Activated naive CD8-positive, alpha-beta T cell treated with anti-CD3 and anti-CD28 coated beads, Interleukin-2, amount 10 ng/mL, durations not matched to agents 7 days and 5 days (primary cell): ENCODE measurements around the gene CD247. TPM values are rescaled to one million over a fixed set of nuclear protein-coding genes. Genes with fewer than 3 reads are reported as not detected.

Experiments
- ATAC-seq: fragments of 150-1000 bp; cut with Tn5 transposase; one replicate; pipeline ENCODE4 v1.10.0; 2021; ENCODE audit warnings: low read depth, moderate library complexity
- POLR2A ChIA-PET: fragments of 350-600 bp; sonication (Branson Sonifier 250); formaldehyde crosslinking; loops from one replicate; lab custom pipeline; 2021; ENCODE audit warnings: antibody characterized with exemption; lab: Charles Lee
- DNase-seq: peaks from one replicate; pipeline ENCODE4 v3.0.0; 2021
- H3K27ac Mint-ChIP-seq: one replicate; pipeline ENCODE4 v1.8.0; 2022; ENCODE audit warnings: mild to moderate bottlenecking, mixed read lengths
- H3K27me3 Mint-ChIP-seq: one replicate; pipeline ENCODE4 v1.8.0; 2022; ENCODE audit warnings: mild to moderate bottlenecking, moderate library complexity, mixed read lengths
- H3K36me3 Mint-ChIP-seq: one replicate; pipeline ENCODE4 v1.8.0; 2021; ENCODE audit warnings: mild to moderate bottlenecking, mixed read lengths
- H3K4me1 Mint-ChIP-seq: one replicate; pipeline ENCODE4 v1.8.0; 2021; ENCODE audit warnings: mixed read lengths
- H3K4me3 Mint-ChIP-seq: one replicate; pipeline ENCODE4 v1.8.0; 2022; ENCODE audit warnings: mild to moderate bottlenecking, moderate library complexity, mixed read lengths
- H3K9me3 Mint-ChIP-seq: one replicate; pipeline ENCODE4 v1.8.0; 2021; ENCODE audit warnings: mixed read lengths
- total RNA-seq, 2 experiments: library from RNA; stranded (reverse); gene quantifications; one replicate each; pipeline ENCODE4 v1.2.3, GENCODE V29; 2021

Gene CD247
- total RNA-seq, 2 experiments from 2014 or later = 252 to 276 TPM

DNA sequence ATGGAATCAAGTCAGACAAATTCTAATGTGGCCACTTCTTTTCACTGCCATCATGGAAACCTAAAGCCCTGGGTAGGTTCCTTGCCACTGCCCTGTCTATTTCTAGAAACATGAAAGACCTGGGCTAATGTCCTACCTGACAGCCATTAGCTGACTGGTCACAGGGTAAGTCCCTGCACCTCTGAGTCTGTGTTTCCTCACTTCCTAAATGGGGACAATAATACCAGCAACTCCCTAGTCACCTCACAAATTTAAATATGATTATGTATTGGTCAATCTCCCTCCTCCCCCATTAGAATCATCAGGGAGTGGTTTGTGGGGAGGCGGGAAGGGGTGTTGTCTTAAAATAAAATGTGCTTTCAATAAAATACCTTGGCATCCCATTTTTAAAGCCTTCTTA lies 33.0 kb upstream of the CD247 start:
- no peak overlapping the region for H3K4me3 Mint-ChIP-seq
- peaks cover 4% of the 10 kb centered on the region for H3K27me3 Mint-ChIP-seq
- H3K9me3 Mint-ChIP-seq = no peaks in the 10 kb centered on the region
- DNase-seq (no peak), ATAC-seq (no peak)
- peaks cover 11% of the 10 kb centered on the region for H3K36me3 Mint-ChIP-seq
- H3K27ac Mint-ChIP-seq = no peak overlapping the region
- POLR2A ChIA-PET = no interaction called here
- H3K4me1 Mint-ChIP-seq = peaks cover 27% of the 10 kb centered on the region

DNA sequence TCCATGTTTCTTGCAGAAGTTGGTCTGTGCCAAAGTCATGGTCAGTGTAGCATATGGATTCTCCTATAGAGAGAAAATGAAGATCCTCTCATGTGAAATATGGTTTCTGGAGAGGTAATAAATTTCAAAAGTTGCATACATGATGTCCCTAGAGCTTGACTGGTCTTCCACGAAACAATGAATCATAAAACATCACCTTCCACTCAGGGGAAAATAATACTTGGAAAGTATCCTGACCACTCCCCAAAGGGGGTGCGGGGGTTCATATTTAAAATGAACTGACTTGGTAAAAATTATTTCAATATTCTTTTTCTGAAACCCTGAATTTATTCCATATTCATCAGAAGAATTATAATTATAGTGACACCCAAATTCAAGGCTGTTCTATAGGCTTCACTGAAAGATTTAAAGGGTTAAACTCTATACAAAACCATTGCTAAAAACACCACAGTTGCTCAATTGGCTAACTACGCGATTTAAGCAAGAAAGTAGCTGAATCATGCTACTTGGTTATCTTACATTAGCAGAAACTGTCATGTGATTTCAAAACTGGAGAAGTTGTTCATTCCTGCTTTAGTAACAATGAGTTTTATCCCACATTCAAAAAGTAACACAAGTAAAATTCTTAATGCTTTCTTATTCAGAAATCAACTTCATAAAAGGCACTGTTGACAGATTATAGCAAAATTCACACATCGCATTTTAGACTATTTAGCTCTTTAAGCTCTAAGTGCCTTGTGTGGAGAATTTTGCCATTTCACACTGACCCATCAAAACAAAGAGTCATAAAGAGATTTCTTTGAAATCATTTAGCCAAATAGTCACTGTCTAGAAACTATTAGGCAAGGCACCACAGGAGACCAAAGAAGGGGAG lies 30.0 kb upstream of the CD247 start:
- POLR2A ChIA-PET = interaction anchor here (0.5 kb wide), 1 partner anchor 128 kb away, joined by 5 read pairs; no protein-coding TSS in a partner anchor
- H3K27ac Mint-ChIP-seq = no peak overlapping the region
- DNase-seq (no peak), ATAC-seq (no peak)
- H3K9me3 Mint-ChIP-seq = no peaks in the 10 kb centered on the region
- H3K4me3 Mint-ChIP-seq = no peak overlapping the region
- H3K27me3 Mint-ChIP-seq = no peaks in the 10 kb centered on the region
- H3K4me1 Mint-ChIP-seq = peaks cover 21% of the 10 kb centered on the region
- H3K36me3 Mint-ChIP-seq = peaks cover 18% of the 10 kb centered on the region

DNA sequence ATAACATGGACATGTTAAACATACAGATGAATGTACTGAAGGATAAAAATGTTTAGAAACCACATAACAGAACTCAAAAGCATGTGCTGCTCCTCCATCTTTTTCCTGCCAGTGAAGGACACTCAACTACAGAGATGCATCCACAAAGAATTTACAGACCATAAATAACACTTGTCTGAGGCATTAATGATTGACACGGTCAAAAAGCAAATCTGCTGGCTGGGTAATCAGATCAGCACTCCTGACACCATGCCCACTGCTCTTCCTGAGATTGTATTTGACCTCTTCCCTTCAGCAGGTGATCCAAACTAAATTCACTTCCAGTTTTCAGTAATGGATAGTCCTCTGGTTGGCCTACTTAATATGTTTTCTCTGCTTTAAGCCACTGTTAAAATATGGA lies 28.6 kb upstream of the CD247 start:
- Mint-ChIP-seq H3K36me3 (peaks cover 18% of the 10 kb centered on the region), H3K27me3 (no peaks in the 10 kb centered on the region), H3K27ac (no peak overlapping the region), H3K4me3 (no peak overlapping the region), H3K4me1 (peaks cover 21% of the 10 kb centered on the region), H3K9me3 (no peaks in the 10 kb centered on the region)
- no peak for ATAC-seq
- no peak for DNase-seq
- POLR2A ChIA-PET = no interaction called here

DNA sequence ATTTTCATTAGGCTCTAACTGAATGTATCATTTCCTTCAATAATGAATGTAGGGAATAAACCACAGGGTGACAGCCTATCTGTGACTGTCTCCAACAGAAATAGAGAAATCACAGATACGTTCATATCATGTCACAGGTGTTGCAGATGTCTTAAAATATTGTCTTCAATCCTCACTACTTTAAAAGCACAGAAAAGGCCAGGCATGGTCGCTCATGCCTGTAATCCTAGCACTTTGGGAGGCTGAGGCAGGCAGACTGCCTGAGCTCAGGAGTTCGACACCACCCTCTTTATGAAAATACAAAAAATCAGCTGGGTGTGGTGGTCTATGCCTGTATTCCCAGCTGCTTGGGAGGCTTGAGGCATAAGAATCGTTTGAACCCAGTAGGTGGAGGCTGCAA lies 27.0 kb upstream of the CD247 start:
- ATAC-seq (no peak), DNase-seq (no peak)
- Mint-ChIP-seq H3K4me3 (no peak overlapping the region), H3K27me3 (no peaks in the 10 kb centered on the region), H3K36me3 (peaks cover 17% of the 10 kb centered on the region), H3K9me3 (no peaks in the 10 kb centered on the region), H3K4me1 (peaks cover 28% of the 10 kb centered on the region), H3K27ac (no peak overlapping the region)
- POLR2A ChIA-PET = no interaction called here

DNA sequence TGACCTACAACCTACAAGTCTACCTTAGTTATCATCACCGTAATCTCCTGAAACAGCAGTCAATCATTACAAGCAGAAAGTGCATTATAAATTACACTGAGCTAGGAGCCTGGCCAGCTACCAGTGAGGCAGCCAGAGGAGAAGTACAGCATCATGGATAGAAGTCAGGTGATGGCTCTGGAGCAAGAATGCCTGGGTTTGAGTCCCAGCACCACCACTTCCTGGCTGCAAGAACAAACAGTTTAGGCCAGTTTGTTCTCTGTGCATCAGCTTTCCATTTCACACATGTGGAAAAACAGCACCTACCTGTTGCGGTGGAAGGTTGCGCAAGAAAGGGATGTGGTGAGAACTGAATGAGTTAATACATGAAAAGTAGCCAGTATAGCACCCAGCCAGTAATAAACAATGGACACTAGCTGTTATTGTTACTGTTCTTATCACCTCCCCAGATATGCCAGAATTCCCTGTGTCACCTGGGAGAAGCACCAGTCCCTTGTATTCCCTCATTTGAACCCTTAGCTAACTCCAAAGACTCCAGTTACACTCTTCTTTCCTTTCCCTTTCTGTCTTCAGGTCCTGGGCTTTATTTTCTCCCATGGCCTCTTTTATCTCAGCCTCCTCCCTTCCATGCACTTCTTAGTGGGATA lies 26.2 kb upstream of the CD247 start:
- DNase-seq (no peak), ATAC-seq (peak; percentile 37)
- H3K27me3 Mint-ChIP-seq = no peaks in the 10 kb centered on the region
- H3K36me3 Mint-ChIP-seq = peaks cover 15% of the 10 kb centered on the region
- POLR2A ChIA-PET = no interaction called here
- no peak overlapping the region for H3K27ac Mint-ChIP-seq
- H3K4me1 Mint-ChIP-seq = peaks cover 31% of the 10 kb centered on the region
- no peaks in the 10 kb centered on the region for H3K9me3 Mint-ChIP-seq
- H3K4me3 Mint-ChIP-seq = no peak overlapping the region

DNA sequence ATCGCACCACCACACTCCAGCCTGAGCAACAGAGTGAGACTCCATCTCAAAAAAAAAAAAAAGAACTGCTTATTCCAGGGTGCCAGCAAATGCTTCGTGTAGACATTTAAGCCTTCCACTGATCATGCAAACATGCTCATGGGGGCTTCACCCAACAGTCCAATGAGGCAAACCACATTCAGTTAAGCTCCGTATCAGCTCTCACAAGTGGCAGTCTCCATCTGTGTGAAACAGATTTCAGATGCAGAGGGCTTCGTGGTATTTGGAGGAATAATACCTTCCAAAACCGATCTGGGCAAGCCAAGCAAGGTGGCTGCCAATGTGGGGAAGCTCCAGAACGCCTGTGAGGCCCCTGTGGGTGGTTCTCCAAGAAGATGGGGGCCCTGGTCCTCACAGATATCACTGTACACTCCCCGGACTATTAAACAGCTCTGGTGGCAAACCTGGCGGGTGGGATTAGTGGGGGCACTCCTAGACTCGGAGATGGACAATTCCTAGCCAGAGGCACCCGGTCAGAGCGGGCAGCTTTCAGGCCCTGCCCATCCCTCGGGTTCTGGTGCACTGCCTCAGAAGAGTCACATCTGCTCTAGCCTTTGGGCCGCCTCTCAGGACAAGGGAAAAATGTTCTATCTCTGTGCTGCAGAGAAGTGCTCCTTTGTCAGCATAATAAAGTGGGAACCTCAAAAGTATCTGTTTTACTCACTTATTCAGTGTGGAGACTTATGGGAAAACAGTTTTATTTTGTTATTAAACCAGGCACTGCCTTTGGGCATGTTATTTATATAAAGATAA lies 25.1 kb upstream of the CD247 start:
- ATAC-seq (no peak), DNase-seq (no peak)
- Mint-ChIP-seq H3K27ac (no peak overlapping the region), H3K9me3 (no peaks in the 10 kb centered on the region), H3K27me3 (no peaks in the 10 kb centered on the region), H3K4me1 (peaks cover 41% of the 10 kb centered on the region), H3K36me3 (peaks cover 15% of the 10 kb centered on the region), H3K4me3 (no peak overlapping the region)
- POLR2A ChIA-PET = no interaction called here

DNA sequence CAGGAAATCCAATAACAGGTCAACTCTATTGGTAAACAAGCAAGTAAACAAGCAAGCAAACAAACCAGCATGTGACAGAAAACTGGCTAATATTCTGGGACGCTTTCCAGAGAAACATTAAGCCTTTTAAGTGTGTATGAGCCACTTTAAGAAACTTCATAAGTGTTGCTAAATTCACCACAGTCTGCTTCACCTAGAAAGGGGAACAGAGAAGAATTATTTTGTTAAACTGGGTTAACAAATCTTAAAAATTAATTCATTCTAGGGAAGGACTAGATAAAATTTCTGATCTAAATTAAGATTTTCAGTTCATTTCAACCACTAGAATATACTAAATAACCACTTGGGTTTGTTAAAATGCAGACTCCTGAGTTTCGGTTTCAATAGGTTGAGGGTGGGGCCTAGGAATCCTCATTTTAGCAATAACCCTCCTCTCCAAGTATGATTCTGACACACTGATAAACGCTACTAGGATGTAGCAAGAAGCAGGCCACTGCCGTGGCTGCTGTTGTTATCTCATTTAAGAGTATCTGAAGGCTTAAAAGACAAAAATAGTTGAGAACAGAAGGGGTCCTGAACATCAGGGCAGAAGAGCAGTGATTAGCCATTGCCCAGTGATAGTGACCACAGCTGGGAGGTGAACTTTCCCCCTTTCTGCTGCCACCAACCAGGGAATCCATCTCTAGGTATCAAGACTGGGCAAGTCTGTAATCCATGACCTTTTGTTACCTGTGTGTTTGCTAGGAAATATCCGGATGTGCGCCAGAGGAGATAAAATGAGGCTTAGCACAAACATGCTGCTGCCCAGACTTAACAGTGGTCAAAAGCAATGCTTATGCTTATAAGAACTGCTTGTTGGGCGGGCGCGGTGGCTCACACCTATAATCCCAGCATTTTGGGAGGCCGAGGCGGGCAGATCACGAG lies 24.0 kb upstream of the CD247 start:
- Mint-ChIP-seq H3K27ac (peak overlapping the region; percentile 25), H3K36me3 (peaks cover 12% of the 10 kb centered on the region), H3K4me1 (peaks cover 41% of the 10 kb centered on the region), H3K27me3 (no peaks in the 10 kb centered on the region), H3K4me3 (peak overlapping the region; percentile 8), H3K9me3 (no peaks in the 10 kb centered on the region)
- no peak for ATAC-seq
- DNase-seq = no peak
- POLR2A ChIA-PET = interaction anchor here (1.0 kb wide), 1 partner anchor 322 kb away, joined by 3 read pairs; the partner anchor contains the start of gene POU2F1

DNA sequence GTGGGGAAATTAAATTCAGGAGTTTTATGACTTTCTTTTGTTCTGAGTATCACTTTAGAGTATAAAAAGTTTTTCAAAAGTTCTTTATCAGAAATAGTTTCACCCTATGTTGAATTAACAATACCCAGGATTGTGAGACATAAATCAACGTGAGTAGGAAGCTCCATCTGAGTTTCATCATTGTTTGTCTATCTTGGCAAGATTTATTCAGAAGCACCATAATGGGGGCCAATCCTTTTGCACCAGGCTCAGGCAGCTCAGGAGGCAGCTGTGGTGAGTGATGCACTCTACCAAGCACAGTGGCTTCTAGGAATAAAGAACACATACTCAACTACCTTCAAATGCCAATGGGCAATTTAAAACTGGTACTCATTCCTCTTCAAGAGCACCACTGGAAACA lies 23.3 kb upstream of the CD247 start:
- H3K27me3 Mint-ChIP-seq = no peaks in the 10 kb centered on the region
- H3K9me3 Mint-ChIP-seq = no peaks in the 10 kb centered on the region
- peaks cover 7% of the 10 kb centered on the region for H3K36me3 Mint-ChIP-seq
- H3K27ac Mint-ChIP-seq = no peak overlapping the region
- H3K4me1 Mint-ChIP-seq = peaks cover 41% of the 10 kb centered on the region
- H3K4me3 Mint-ChIP-seq = no peak overlapping the region
- DNase-seq (no peak), ATAC-seq (no peak)
- POLR2A ChIA-PET = interaction anchor here (1.0 kb wide), 1 partner anchor 321 kb away, joined by 3 read pairs; the partner anchor contains the start of gene POU2F1

DNA sequence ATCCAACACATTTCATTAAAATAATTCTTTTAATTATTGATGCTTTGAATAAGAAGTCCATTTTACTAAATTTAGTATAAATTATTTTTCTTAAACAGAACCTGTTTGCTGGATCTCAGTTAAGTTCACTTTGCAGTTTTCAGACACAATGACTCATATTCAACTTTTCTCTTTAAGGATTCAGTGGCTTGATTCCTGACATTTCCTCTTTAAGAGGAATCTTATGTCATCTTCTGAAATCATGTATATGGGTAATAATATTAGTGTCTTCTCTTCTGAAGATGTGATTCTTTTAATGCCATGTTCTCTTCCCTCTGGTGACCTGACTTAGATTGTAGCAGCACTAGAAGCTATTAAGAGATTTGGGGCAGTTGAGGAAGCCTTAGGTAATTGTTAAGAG lies 22.7 kb upstream of the CD247 start:
- POLR2A ChIA-PET = interaction anchor here (1.0 kb wide), 1 partner anchor 321 kb away, joined by 3 read pairs; the partner anchor contains the start of gene POU2F1
- H3K36me3 Mint-ChIP-seq = peaks cover 5% of the 10 kb centered on the region

DNA sequence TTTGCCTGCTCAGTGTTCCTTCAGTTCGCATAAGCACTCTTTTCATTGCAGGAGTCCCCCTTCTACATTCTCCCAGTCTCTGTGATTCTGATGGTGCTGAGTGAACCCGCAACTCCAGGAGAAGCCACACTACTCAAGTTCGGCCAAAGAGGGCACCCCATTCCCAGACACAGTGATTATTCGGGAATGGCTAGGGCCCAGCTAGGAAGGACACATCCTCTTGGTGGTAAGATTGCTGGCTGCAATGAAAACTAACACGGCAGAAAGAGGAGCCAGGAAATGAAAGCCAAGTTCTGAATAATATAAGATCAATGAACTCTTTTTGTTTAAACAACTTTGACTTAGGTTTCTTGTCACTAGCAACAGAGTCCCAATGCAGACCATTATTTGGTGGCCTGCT lies 20.3 kb upstream of the CD247 start:
- H3K27me3 Mint-ChIP-seq = peaks cover 3% of the 10 kb centered on the region
- H3K36me3 Mint-ChIP-seq = no peaks in the 10 kb centered on the region
- DNase-seq (no peak), ATAC-seq (no peak)
- POLR2A ChIA-PET = no interaction called here
- no peaks in the 10 kb centered on the region for H3K9me3 Mint-ChIP-seq
- no peak overlapping the region for H3K27ac Mint-ChIP-seq
- peaks cover 30% of the 10 kb centered on the region for H3K4me1 Mint-ChIP-seq
- no peak overlapping the region for H3K4me3 Mint-ChIP-seq

More for the DNA sequence above, 22.7 kb upstream of the CD247 start:
- Mint-ChIP-seq H3K4me1 (peaks cover 41% of the 10 kb centered on the region), H3K9me3 (no peaks in the 10 kb centered on the region), H3K4me3 (no peak overlapping the region), H3K27me3 (no peaks in the 10 kb centered on the region), H3K27ac (no peak overlapping the region)
- no peak for DNase-seq
- ATAC-seq = no peak

DNA sequence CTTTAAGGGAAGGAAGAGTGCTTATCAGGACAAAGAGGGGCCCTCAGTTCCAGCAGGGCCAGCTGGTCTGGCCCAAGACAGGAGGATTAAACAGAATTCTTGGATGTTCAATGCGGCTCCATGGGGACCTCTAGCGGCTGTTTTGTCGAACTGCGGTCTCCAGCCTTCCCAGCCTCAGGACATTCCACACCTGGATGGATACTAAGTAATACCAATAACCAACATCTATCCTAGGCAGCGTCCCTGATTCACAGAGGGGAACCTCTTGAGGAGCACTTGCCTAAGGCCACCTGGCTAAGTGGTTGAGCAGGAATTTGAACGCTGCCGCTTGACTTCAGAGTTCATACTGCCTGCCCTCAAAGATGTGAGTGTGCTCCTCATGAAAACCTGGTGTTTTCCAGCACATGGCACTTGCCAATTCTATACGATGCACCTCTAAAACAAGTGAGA lies 15.5 kb upstream of the CD247 start:
- Mint-ChIP-seq H3K27ac (no peak overlapping the region), H3K9me3 (no peaks in the 10 kb centered on the region), H3K4me3 (no peak overlapping the region), H3K36me3 (no peaks in the 10 kb centered on the region), H3K27me3 (peaks cover 8% of the 10 kb centered on the region), H3K4me1 (peaks cover 7% of the 10 kb centered on the region)
- peak; percentile 66 for ATAC-seq
- peak; percentile 67 for DNase-seq
- POLR2A ChIA-PET = interaction anchor here (1.2 to 3.1 kb wide), 3 partner anchors 16 to 121 kb away, joined by 3 to 12 read pairs (median 3); partner anchors contain the start of gene CD247
